Neural cell (in vitro differentiated cells): ENCODE results near the gene HNRNPM. TPM values are rescaled to one million over a fixed set of nuclear protein-coding genes. Genes with fewer than 3 reads are reported as not detected.
A peak's percentile ranks its signal among the peaks of the same experiment; 100 is the strongest.

Experiments used
- H2AFZ ChIP-seq: fragments of 200-600, 300-800 bp; sonication (generic), shearing (Covaris generic); 2 replicates; pipeline ENCODE4 v1.6.0; 2014; ENCODE audit warnings: low read depth, mild to moderate bottlenecking, antibody characterized with exemption, low read length, moderate library complexity
- H3F3A ChIP-seq: fragments of 200-600 bp; shearing (Covaris generic); 2 replicates; pipeline ENCODE4 v1.6.1; 2016; ENCODE audit warnings: mild to moderate bottlenecking, moderate library complexity, mixed read lengths, antibody characterized with exemption, low read length; ENCODE audit not compliant: insufficient read depth, poor library complexity, severe bottlenecking
- H3K27ac ChIP-seq: fragments of 200-600, 300-800 bp; sonication (generic), shearing (Covaris generic); 2 replicates; pipeline ENCODE4 v1.5.1; 2014; ENCODE audit warnings: mild to moderate bottlenecking, low read length, moderate library complexity
- H3K27me3 ChIP-seq: fragments of 300-800, 200-600 bp; sonication (generic), shearing (Covaris generic); 2 replicates; pipeline ENCODE4 v1.6.0; 2014; ENCODE audit warnings: mild to moderate bottlenecking, low read depth, low read length, moderate library complexity; ENCODE audit not compliant: insufficient read depth
- H3K36me3 ChIP-seq: fragments of 300-800, 200-600 bp; sonication (generic), shearing (Covaris generic); 2 replicates; pipeline ENCODE4 v1.5.1; 2014; ENCODE audit warnings: mild to moderate bottlenecking, antibody characterized with exemption, low read length, moderate library complexity; ENCODE audit not compliant: insufficient read depth
- H3K4me2 ChIP-seq: fragments of 300-800, 200-600 bp; sonication (generic), shearing (Covaris generic); 2 replicates; pipeline ENCODE4 v1.6.0; 2014; ENCODE audit warnings: mild to moderate bottlenecking, low read length
- H3K4me3 ChIP-seq: fragments of 300-800, 200-600 bp; sonication (generic), shearing (Covaris generic); 2 replicates; pipeline ENCODE4 v1.5.1; 2014; ENCODE audit warnings: mild to moderate bottlenecking, low read length, moderate library complexity
- H3K79me2 ChIP-seq: fragments of 200-600 bp; shearing (Covaris generic); replicated peaks from 2 replicates; pipeline ENCODE4 v1.6.0; 2014; ENCODE audit warnings: mild to moderate bottlenecking, low read length, moderate library complexity; ENCODE audit not compliant: insufficient read depth
- H3K9ac ChIP-seq: fragments of 300-800, 200-600 bp; sonication (generic), shearing (Covaris generic); 2 replicates; pipeline ENCODE4 v1.6.1; 2016; ENCODE audit warnings: mild to moderate bottlenecking, low read length, mixed read lengths
- H3K9me2 ChIP-seq: fragments of 200-600 bp; shearing (Covaris generic); 2 replicates; pipeline ENCODE4 v1.6.1; 2016; ENCODE audit warnings: mild to moderate bottlenecking, low read length, mixed read lengths; ENCODE audit not compliant: insufficient read depth
- H3K9me3 ChIP-seq: fragments of 200-600, 300-800 bp; sonication (generic), shearing (Covaris generic); 2 replicates; pipeline ENCODE4 v1.6.1; 2016; ENCODE audit warnings: mild to moderate bottlenecking, mixed run types, low read length, moderate library complexity, mixed read lengths
- H4K20me1 ChIP-seq: fragments of 200-600 bp; shearing (Covaris generic); 2 replicates; pipeline ENCODE4 v1.6.1; 2016; ENCODE audit warnings: mild to moderate bottlenecking, mixed run types; ENCODE audit not compliant: insufficient read depth
- EP300 ChIP-seq: fragments of 450-650 bp; conservative IDR thresholded peaks from 2 replicates; pipeline ENCODE4 v1.6.1; 2014; ENCODE audit warnings: antibody characterized with exemption, mild to moderate bottlenecking, moderate library complexity; ENCODE audit not compliant: poor library complexity, severe bottlenecking
- EZH2 ChIP-seq: fragments of 200-600, 300-800 bp; shearing (Covaris generic), sonication (generic); IDR thresholded peaks from 2 replicates; pipeline ENCODE4 v1.6.1; 2014; ENCODE audit warnings: antibody characterized with exemption, low read length, borderline replicate concordance, mild to moderate bottlenecking; ENCODE audit not compliant: insufficient read depth, poor library complexity, severe bottlenecking
- MXI1 ChIP-seq: fragments of 450-650 bp; conservative IDR thresholded peaks from 2 replicates; pipeline ENCODE4 v1.6.1; 2014; ENCODE audit warnings: antibody characterized with exemption, mild to moderate bottlenecking; ENCODE audit not compliant: poor library complexity, severe bottlenecking
- POLR2AphosphoS5 ChIP-seq: IDR thresholded peaks from 2 replicates; pipeline ENCODE4 v1.6.1; 2012
- RAD21 ChIP-seq: fragments of 450-650 bp; conservative IDR thresholded peaks from 2 replicates; pipeline ENCODE4 v1.6.1; 2014; ENCODE audit warnings: antibody characterized with exemption, mild to moderate bottlenecking, moderate library complexity
- SMC3 ChIP-seq: fragments of 450-650 bp; conservative IDR thresholded peaks from 2 replicates; pipeline ENCODE4 v1.6.1; 2014; ENCODE audit warnings: antibody characterized with exemption, mild to moderate bottlenecking, moderate library complexity; ENCODE audit not compliant: poor library complexity
- TAF1 ChIP-seq: IDR thresholded peaks from 2 replicates; pipeline ENCODE4 v1.6.1; 2012; ENCODE audit warnings: low read depth
- polyA plus RNA-seq: library from polyadenylated mRNA; depleted of rRNA; stranded (reverse); fragments of >200 nt; gene quantifications from 2 replicates; pipeline ENCODE4 v1.2.3, GENCODE V29; 2014
- TF ChIP-seq, protein P1 (sequence below): IDR thresholded peaks from 2 replicates; pipeline ENCODE4 v1.6.1; 2012; ENCODE audit warnings: borderline replicate concordance
- TF ChIP-seq, protein P2 (sequence below): fragments of 450-650 bp; IDR thresholded peaks from 2 replicates; pipeline ENCODE4 v1.5.1; 2014; ENCODE audit warnings: antibody characterized with exemption, mild to moderate bottlenecking, moderate library complexity; ENCODE audit not compliant: poor library complexity, severe bottlenecking

Gene HNRNPM
- polyA plus RNA-seq, 1 donor from 2014 or later, result 91.7 TPM

DNA sequence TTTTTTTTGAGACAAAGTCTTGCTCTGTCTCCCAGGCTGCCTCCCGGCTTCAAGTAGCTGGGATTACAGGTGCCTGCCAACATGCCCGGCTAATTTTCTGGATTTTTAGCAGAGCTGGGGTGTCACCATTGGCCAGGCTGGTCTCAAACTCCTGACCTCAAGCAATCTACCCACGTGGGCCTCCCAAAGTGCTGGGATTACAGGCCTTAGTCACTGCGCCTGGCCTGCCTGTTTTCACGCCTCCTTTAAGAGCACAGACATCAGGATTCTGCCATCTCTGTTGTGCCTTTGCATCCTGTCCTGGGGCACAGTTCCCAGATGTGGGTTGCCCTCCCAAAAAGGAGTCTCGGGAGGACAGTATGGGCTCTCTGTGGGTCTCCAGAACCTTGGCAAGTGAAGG, 60.1 kb downstream of the HNRNPM start:
- Histone ChIP-seq H3K27me3 (no peaks in the 10 kb centered on the region), H3K9me3 (no peaks in the 10 kb centered on the region), H3F3A (no peaks in the 10 kb centered on the region), H3K4me3 (no peak overlapping the region), H3K79me2 (no peaks in the 10 kb centered on the region), H3K9ac (no peak overlapping the region), H3K4me2 (no peak overlapping the region), H3K36me3 (no peaks in the 10 kb centered on the region), H3K9me2 (no peaks in the 10 kb centered on the region), H4K20me1 (no peaks in the 10 kb centered on the region), H2AFZ (no peak overlapping the region), H3K27ac (no peak overlapping the region)
- TF ChIP-seq, protein P1, sequence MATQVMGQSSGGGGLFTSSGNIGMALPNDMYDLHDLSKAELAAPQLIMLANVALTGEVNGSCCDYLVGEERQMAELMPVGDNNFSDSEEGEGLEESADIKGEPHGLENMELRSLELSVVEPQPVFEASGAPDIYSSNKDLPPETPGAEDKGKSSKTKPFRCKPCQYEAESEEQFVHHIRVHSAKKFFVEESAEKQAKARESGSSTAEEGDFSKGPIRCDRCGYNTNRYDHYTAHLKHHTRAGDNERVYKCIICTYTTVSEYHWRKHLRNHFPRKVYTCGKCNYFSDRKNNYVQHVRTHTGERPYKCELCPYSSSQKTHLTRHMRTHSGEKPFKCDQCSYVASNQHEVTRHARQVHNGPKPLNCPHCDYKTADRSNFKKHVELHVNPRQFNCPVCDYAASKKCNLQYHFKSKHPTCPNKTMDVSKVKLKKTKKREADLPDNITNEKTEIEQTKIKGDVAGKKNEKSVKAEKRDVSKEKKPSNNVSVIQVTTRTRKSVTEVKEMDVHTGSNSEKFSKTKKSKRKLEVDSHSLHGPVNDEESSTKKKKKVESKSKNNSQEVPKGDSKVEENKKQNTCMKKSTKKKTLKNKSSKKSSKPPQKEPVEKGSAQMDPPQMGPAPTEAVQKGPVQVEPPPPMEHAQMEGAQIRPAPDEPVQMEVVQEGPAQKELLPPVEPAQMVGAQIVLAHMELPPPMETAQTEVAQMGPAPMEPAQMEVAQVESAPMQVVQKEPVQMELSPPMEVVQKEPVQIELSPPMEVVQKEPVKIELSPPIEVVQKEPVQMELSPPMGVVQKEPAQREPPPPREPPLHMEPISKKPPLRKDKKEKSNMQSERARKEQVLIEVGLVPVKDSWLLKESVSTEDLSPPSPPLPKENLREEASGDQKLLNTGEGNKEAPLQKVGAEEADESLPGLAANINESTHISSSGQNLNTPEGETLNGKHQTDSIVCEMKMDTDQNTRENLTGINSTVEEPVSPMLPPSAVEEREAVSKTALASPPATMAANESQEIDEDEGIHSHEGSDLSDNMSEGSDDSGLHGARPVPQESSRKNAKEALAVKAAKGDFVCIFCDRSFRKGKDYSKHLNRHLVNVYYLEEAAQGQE, result no peak
- TF ChIP-seq MXI1, result no peak
- no peak for TF ChIP-seq TAF1
- no peak for TF ChIP-seq EZH2
- TF ChIP-seq, protein P2, sequence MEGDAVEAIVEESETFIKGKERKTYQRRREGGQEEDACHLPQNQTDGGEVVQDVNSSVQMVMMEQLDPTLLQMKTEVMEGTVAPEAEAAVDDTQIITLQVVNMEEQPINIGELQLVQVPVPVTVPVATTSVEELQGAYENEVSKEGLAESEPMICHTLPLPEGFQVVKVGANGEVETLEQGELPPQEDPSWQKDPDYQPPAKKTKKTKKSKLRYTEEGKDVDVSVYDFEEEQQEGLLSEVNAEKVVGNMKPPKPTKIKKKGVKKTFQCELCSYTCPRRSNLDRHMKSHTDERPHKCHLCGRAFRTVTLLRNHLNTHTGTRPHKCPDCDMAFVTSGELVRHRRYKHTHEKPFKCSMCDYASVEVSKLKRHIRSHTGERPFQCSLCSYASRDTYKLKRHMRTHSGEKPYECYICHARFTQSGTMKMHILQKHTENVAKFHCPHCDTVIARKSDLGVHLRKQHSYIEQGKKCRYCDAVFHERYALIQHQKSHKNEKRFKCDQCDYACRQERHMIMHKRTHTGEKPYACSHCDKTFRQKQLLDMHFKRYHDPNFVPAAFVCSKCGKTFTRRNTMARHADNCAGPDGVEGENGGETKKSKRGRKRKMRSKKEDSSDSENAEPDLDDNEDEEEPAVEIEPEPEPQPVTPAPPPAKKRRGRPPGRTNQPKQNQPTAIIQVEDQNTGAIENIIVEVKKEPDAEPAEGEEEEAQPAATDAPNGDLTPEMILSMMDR, result no peak
- no peak for TF ChIP-seq POLR2AphosphoS5
- no peak for TF ChIP-seq EP300
- no peak for TF ChIP-seq RAD21
- no peak for TF ChIP-seq SMC3

DNA sequence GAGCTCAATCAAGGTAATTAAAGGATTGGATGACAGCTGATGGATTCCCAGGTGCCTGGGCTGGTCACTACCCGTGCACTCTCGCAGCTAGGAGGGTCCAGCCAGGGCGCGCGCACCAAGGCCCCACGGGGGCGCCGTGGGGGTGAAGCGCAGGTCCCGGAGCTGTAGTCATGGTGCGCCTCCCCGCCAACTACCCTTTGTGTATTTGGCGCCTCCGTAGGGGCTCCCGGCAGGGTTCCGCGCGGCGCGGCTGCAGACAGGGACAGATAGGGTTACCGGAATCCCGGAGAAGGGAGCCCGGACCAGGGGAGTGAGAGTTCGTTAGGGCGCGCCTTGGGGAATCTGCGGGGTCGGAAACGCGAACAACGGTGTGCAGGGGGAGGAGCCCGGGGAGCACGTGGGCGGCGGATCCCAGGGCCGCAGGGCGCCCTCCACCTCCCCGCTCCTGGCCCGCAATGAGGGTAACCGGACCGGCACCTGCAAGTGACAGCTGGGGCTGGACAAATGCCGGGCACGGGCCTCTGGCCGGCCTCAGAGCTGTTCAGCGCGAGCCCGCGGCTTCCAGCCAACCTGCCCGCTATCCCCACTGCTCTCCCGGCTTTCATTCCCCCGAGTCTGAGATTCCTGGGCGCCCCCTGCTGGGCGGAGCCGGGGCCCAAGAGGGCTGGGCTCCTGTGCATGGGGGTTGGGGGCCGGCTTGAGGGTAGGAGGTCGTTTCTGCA, 61.1 kb downstream of the HNRNPM start:
- H3K4me3 ChIP-seq, result peak overlapping the region; percentile 69
- TF ChIP-seq MXI1, result peak; percentile 61
- peak; percentile 60 for TF ChIP-seq SMC3
- TF ChIP-seq, protein P2, result peak; percentile 72
- peak; percentile 41 for TF ChIP-seq RAD21
- TF ChIP-seq EZH2, result no peak
- H3F3A ChIP-seq, result no peaks in the 10 kb centered on the region
- peak overlapping the region; percentile 85 for H2AFZ ChIP-seq
- H3K79me2 ChIP-seq, result no peaks in the 10 kb centered on the region
- peak overlapping the region; percentile 39 for H3K27ac ChIP-seq
- H3K9me3 ChIP-seq, result no peaks in the 10 kb centered on the region
- H4K20me1 ChIP-seq, result no peaks in the 10 kb centered on the region
- peak overlapping the region; percentile 51 for H3K4me2 ChIP-seq
- no peaks in the 10 kb centered on the region for H3K27me3 ChIP-seq
- no peaks in the 10 kb centered on the region for H3K9me2 ChIP-seq
- peak overlapping the region; percentile 65 for H3K9ac ChIP-seq
- no peaks in the 10 kb centered on the region for H3K36me3 ChIP-seq
